IPS-20b (cell line): ENCODE results near the gene CRYBB1.
"Not testable (repeated sequence)": the region's sequence is repeated elsewhere in the genome, so short reads cannot be mapped to it uniquely, and the experiment has no call there.

Experiments
- H3K27ac ChIP-seq: one replicate; pipeline ENCODE4 v1.5.1; 2013; ENCODE audit warnings: low read length
- H3K27me3 ChIP-seq: 2 replicates; pipeline ENCODE4 v1.6.1; 2013; ENCODE audit warnings: mild to moderate bottlenecking, low read length, inconsistent platforms; ENCODE audit not compliant: insufficient read depth
- H3K36me3 ChIP-seq: 2 replicates; pipeline ENCODE4 v1.6.1; 2013; ENCODE audit warnings: low read depth, mild to moderate bottlenecking, inconsistent platforms, low read length, moderate library complexity; ENCODE audit not compliant: insufficient read depth
- H3K4me1 ChIP-seq: 2 replicates; pipeline ENCODE4 v1.6.1; 2013; ENCODE audit warnings: mild to moderate bottlenecking, control low read depth, inconsistent platforms, low read length, moderate library complexity; ENCODE audit not compliant: insufficient read depth
- H3K4me3 ChIP-seq: 2 replicates; pipeline ENCODE4 v1.5.1; 2013; ENCODE audit warnings: mild to moderate bottlenecking, low read length, inconsistent platforms
- H3K9ac ChIP-seq: 2 replicates; pipeline ENCODE4 v1.6.1; 2013; ENCODE audit warnings: low read depth, mild to moderate bottlenecking, inconsistent platforms, low read length, moderate library complexity
- H3K9me3 ChIP-seq: 2 replicates; pipeline ENCODE4 v1.6.1; 2013; ENCODE audit warnings: mild to moderate bottlenecking, low read depth, low read length, inconsistent platforms; ENCODE audit not compliant: insufficient read depth

CRYBB1 gene

DNA sequence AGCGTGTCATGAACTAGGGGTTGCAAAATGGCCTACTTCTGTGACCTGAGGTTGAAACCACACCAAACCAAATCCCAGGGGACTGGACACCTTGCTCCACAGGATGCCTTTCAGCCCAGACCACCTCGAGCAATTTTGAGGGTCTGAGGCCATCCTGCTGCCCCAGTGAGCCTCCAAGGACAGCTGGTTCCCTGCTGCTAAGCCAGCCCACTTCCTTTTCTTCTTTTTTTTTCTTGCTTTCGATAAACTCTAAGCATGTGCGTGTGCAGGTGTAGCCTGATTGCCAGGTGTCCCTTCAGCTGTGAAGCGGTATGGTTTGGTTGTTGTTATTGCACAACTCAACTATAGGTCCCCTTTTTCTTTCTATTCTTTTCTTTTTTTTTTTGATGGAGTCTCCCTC is 2.7 kb downstream of the CRYBB1 start:
- Histone ChIP-seq H3K4me3 (no peak overlapping the region), H3K27me3 (peaks cover 29% of the 10 kb centered on the region), H3K9me3 (no peaks in the 10 kb centered on the region), H3K36me3 (no peaks in the 10 kb centered on the region), H3K4me1 (peaks cover 32% of the 10 kb centered on the region), H3K9ac (no peak overlapping the region), H3K27ac (no peak overlapping the region)

DNA sequence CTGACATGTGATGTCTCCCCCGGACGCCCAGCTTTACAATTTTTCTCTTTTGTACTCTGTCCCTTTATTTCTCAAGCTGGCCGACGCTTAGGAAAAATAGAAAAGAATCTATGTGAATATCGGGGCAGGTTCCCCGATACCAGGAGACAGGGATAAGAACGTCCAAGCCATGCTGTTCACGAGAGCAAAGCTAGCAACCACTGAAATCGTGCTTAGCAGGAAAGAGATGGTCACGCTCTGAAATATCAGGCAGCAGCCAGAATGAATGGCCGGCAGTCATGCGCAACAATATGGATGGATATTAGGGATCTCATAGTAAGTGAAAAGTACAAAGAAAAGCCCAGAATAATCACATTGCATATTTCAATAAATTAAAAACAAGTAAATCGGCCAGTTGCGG is 3.5 kb downstream of the CRYBB1 start:
- Histone ChIP-seq H3K4me1 (peaks cover 32% of the 10 kb centered on the region), H3K36me3 (no peaks in the 10 kb centered on the region)

DNA sequence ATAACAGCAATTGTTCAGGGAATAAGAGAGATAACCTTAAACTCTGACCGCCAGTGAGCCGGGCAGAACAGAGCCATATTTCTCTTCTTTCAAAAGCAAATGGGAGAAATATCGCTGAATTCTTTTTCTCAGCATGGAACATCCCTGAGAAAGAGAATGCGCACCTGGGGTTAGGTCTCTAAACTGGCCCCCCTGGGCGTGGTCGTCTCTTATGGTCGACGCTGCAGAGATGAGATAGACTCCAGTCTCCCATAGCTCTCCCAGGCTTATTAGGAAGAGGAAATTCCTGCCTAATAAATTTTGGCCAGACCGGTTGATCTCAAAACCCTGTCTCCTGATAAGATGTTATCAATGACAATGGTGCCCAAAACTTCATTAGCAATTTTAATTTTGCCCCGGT is 4.1 kb downstream of the CRYBB1 start:
- Histone ChIP-seq H3K4me3 (peak overlapping the region; percentile 50; the same call in 1 of the 2 replicates), H3K4me1 (peaks cover 33% of the 10 kb centered on the region), H3K27me3 (peaks cover 34% of the 10 kb centered on the region)
- not testable (repeated sequence) for H3K9ac ChIP-seq, H3K36me3 ChIP-seq, H3K9me3 ChIP-seq, H3K27ac ChIP-seq

More for the DNA sequence above, 3.5 kb downstream of the CRYBB1 start:
- H3K9me3 ChIP-seq: no peaks in the 10 kb centered on the region
- peak overlapping the region; percentile 50 for H3K4me3 ChIP-seq
- H3K27me3 ChIP-seq: peaks cover 34% of the 10 kb centered on the region
- no peak overlapping the region for H3K27ac ChIP-seq
- H3K9ac ChIP-seq: no peak overlapping the region

DNA sequence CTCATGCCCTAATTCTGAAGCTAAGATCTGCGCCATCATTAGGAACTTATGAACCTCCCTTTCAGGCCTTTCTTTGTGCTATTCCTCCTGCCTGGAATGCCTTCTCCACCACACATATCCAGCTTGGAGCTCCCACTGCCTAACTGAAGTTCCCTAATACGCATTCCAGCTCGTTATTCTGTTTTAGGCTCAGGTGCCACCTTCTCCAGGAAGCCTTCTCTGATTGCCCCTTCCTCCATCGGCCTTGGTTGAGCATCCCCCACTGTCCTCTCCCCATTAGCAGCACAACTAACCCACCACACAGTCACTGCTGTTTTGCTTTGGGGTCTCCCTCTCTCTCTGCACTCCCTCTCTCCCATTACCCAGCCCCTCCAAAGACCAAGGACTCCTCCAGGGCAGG is 5.2 kb downstream of the CRYBB1 start:
- H3K4me3 ChIP-seq: no peak overlapping the region
- H3K9ac ChIP-seq: no peak overlapping the region
- no peaks in the 10 kb centered on the region for H3K36me3 ChIP-seq
- H3K4me1 ChIP-seq: peaks cover 39% of the 10 kb centered on the region
- H3K27me3 ChIP-seq: peaks cover 34% of the 10 kb centered on the region
- no peak overlapping the region for H3K27ac ChIP-seq
- H3K9me3 ChIP-seq: no peaks in the 10 kb centered on the region

DNA sequence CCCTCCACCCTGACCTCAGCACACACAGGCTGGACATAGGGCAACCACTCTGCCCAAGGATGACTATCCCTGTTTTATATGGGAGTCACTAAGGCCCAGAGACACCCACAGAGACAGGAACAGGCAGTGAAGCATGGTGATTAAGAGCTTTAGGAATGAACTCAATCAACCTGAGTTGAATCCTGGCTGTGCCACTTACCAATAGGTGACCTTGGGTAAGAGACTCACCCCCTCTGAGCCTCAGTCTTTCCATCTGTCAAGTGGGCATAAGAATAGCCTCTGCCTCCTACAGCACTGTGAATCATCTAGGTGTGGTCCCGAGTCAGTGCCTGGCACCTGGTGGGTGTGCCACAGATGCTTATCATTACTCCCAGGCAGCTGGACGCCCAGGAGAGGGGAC is 6.8 kb downstream of the CRYBB1 start:
- Histone ChIP-seq H3K9me3 (no peaks in the 10 kb centered on the region), H3K9ac (no peak overlapping the region), H3K4me1 (peaks cover 23% of the 10 kb centered on the region), H3K27me3 (peaks cover 34% of the 10 kb centered on the region), H3K36me3 (no peaks in the 10 kb centered on the region), H3K4me3 (no peak overlapping the region), H3K27ac (no peak overlapping the region)

DNA sequence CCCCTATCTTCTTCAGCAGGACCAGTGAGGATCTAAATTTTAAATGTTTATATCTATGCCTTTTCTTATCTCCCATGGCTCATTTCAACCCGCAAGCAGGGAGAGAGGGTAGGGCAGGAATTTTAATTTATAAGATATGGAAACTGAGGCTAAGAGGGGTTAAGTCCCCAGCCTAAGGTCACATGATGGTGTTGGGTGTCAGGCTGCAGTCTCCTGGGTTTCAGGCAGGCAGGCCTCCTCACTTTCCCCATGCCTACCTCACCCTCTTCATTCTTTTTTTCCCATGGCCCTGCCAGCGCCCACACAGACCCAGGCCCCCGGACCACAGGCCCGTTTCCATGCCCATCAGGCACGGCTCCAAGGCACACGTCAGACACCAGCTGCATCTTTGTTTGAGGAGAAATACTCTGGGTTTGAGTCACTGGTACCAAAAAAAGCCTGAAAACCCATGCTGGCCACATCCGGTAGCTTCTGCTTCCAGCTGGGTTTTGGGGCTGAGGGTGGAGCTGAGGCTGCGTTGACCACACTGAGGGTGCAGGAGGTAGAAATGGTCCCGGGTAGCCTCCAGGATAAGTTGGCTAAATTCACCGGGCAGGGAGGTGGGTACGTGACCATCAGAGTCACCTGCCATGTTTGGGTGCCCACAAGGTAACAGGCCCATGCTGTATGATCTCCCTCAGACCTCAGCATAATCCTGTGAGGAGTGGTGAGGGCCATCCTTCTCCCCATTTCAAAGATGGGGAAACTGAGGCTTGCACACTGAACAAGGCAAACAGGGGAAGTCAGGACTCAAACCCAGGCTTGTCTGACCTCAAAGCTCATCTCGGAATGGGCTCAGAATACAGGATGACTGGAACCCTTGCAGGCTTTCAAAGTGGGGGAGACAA is 7.5 kb downstream of the CRYBB1 start:
- H3K27ac ChIP-seq: no peak overlapping the region
- H3K9me3 ChIP-seq: no peaks in the 10 kb centered on the region
- H3K27me3 ChIP-seq: peaks cover 34% of the 10 kb centered on the region
- H3K36me3 ChIP-seq: no peaks in the 10 kb centered on the region
- no peak overlapping the region for H3K4me3 ChIP-seq
- peaks cover 23% of the 10 kb centered on the region for H3K4me1 ChIP-seq
- no peak overlapping the region for H3K9ac ChIP-seq

DNA sequence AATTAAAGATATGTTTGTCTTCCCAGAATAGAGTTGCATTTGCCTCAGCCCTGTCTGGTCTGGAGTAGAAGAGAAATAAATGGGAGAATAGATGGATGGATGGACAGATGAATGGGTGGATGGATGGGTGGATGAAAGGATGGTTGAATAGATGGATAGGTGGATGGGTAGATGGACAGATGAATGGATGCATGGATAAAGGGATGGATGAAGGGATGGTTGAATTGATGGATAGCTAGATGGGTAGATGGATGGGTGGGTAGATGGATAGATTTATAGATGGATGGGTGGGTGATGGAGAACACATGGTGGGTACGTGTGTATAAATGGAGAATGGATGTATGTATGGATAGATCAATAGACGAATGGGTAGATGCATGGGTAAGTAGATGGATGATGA is 8.5 kb downstream of the CRYBB1 start:
- Histone ChIP-seq H3K27ac (no peak overlapping the region), H3K27me3 (peaks cover 24% of the 10 kb centered on the region), H3K9me3 (no peaks in the 10 kb centered on the region), H3K36me3 (no peaks in the 10 kb centered on the region), H3K4me3 (no peak overlapping the region), H3K4me1 (peaks cover 22% of the 10 kb centered on the region), H3K9ac (no peak overlapping the region)

DNA sequence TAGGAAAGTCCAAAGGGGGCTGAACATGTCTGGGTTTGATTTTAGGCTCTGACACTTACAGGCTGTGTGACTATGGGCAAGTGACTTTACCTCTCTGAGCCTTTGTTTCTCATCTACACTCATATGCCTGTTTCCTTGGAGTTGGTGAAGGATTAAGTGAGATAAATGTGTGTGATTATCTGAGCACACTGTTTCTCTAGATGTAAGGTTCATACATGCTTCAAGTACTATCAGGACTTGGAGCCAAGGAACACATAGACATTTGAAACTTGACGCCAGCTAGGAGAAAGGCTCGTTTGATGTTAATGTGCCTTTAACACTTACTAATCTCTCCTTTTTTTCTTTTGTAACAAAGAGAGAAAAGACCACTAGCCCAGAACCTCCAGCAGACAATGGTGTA is 9.7 kb downstream of the CRYBB1 start:
- no peak overlapping the region for H3K27ac ChIP-seq
- H3K4me3 ChIP-seq: no peak overlapping the region
- no peak overlapping the region for H3K9ac ChIP-seq
- H3K9me3 ChIP-seq: no peaks in the 10 kb centered on the region
- peaks cover 19% of the 10 kb centered on the region for H3K4me1 ChIP-seq
- H3K36me3 ChIP-seq: no peaks in the 10 kb centered on the region
- peaks cover 20% of the 10 kb centered on the region for H3K27me3 ChIP-seq

DNA sequence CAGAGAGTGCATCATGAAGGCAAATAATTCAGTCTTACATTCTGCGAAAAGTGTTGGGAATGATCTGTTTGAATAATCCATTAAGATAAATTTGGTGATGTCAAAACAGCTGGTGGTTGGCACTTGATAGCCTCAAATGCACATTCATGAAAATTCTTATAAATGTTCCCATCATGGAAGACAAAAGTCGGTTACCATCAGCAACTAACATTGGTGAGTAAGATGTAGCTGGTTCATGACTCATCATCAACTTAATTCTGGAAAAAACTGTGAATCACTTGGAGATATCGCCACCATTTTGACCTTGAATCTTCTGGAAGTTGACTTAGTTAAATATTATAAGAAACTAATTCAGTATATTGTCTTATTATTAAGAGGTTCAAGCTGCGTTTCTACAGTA is 11.2 kb downstream of the CRYBB1 start:
- H3K4me3 ChIP-seq: no peak overlapping the region

DNA sequence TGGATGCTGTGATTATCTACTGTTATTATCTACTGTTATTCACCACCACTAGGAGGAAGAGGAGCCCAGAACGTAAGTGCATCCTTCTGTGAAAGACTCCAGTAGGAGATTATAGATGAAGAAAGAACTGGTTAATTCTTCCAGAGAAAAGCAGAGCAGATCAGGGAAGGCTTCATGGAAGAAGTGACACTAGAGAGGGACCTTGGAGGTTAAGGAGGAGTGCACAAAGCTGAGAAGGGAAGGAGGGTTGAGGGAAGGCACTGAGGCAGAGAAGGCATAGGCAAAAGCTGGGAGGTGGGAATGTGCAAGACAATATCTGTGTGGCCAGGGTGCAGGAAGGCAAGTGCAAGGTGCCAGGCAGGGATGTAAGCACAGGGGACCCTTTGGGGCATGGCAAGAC is 13.5 kb downstream of the CRYBB1 start:
- no peaks in the 10 kb centered on the region for H3K27me3 ChIP-seq
- no peak overlapping the region for H3K9ac ChIP-seq
- H3K4me1 ChIP-seq: peaks cover 12% of the 10 kb centered on the region; the same call in 1 of the 2 replicates
- H3K27ac ChIP-seq: no peak overlapping the region
- H3K36me3 ChIP-seq: no peaks in the 10 kb centered on the region
- H3K4me3 ChIP-seq: no peak overlapping the region
- no peaks in the 10 kb centered on the region for H3K9me3 ChIP-seq

More for the DNA sequence above, 11.2 kb downstream of the CRYBB1 start:
- peaks cover 4% of the 10 kb centered on the region; the same call in 1 of the 2 replicates for H3K27me3 ChIP-seq
- no peak overlapping the region for H3K9ac ChIP-seq
- peaks cover 12% of the 10 kb centered on the region; the same call in 1 of the 2 replicates for H3K4me1 ChIP-seq
- no peak overlapping the region for H3K27ac ChIP-seq
- no peaks in the 10 kb centered on the region for H3K36me3 ChIP-seq
- H3K9me3 ChIP-seq: no peaks in the 10 kb centered on the region

DNA sequence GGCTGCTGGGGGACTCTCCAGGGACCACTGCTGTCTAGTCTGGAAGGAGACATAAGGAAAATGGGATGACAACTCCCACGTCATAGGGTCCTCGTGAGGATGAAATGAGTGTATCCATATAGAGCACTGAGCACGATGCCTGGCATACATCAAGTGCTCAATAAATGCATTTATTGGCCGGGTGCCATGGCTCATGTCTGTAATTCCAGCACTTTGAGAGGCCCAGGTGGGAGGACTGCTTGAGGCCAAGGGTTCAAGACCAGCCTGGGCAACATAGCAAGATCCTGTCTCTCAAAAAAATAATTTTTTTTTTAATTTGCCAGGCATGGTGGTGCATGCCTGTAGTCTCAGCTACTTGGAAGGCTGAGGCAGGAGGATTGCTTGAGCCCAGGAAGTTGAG is 15.7 kb downstream of the CRYBB1 start:
- H3K4me1 ChIP-seq: no peaks in the 10 kb centered on the region
- no peaks in the 10 kb centered on the region for H3K36me3 ChIP-seq
- no peak overlapping the region for H3K4me3 ChIP-seq
- no peaks in the 10 kb centered on the region for H3K9me3 ChIP-seq
- H3K27ac ChIP-seq: no peak overlapping the region
- H3K27me3 ChIP-seq: no peaks in the 10 kb centered on the region; the same call in 1 of the 2 replicates
- no peak overlapping the region for H3K9ac ChIP-seq

DNA sequence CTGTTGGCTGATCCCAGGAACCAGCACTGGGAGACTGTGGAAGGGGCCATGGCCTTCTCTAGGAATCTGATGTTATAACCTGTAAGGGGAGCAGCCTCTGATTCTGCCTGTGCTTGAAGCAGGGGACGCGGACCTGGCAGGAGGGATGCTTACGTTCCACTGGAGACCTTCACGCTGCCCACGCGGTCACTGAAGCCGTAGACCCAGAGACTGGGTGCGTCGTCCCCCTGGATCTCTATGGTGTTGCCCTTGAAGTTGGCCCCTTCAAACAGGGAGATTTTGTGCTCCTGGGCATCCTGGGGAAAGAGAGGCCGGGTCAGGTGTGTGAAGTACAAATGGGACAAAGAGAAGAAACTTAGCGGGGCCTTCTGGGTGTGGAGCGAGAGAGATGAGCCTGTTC is 16.1 kb downstream of the CRYBB1 start:
- no peaks in the 10 kb centered on the region for H3K9me3 ChIP-seq
- no peaks in the 10 kb centered on the region; the same call in 1 of the 2 replicates for H3K27me3 ChIP-seq
- H3K36me3 ChIP-seq: no peaks in the 10 kb centered on the region
- H3K4me3 ChIP-seq: no peak overlapping the region
- no peaks in the 10 kb centered on the region for H3K4me1 ChIP-seq
- no peak overlapping the region for H3K27ac ChIP-seq
- H3K9ac ChIP-seq: no peak overlapping the region
